Type B pancreatic cell (in vitro differentiated cells): ENCODE results near the gene PHF13. TPM values are rescaled to one million over a fixed set of nuclear protein-coding genes. Genes with fewer than 3 reads are reported as not detected.
A peak's percentile ranks its signal among the peaks of the same experiment; 100 is the strongest.
"Not testable (repeated sequence)": the region's sequence is repeated elsewhere in the genome, so short reads cannot be mapped to it uniquely, and the experiment has no call there.

Source experiments
- DNase-seq: peaks from one replicate; pipeline ENCODE4 v3.0.0; 2021; ENCODE audit warnings: mixed read lengths; ENCODE audit not compliant: unreplicated experiment; ENCODE audit errors: extremely low spot score
- H3K27ac Mint-ChIP-seq: 2 replicates; pipeline ENCODE4 v1.8.0; 2021; ENCODE audit warnings: mild to moderate bottlenecking, mixed read lengths
- H3K27me3 Mint-ChIP-seq: 2 replicates; pipeline ENCODE4 v1.8.0; 2021; ENCODE audit warnings: mixed read lengths
- H3K36me3 Mint-ChIP-seq: 2 replicates; pipeline ENCODE4 v1.8.0; 2021; ENCODE audit warnings: mixed read lengths
- H3K4me1 Mint-ChIP-seq: one replicate; pipeline ENCODE4 v1.8.0; 2021; ENCODE audit warnings: mixed read lengths; ENCODE audit not compliant: unreplicated experiment
- H3K4me3 Mint-ChIP-seq: 2 replicates; pipeline ENCODE4 v1.8.0; 2021; ENCODE audit warnings: mild to moderate bottlenecking, mixed read lengths
- H3K9me3 Mint-ChIP-seq: 2 replicates; pipeline ENCODE4 v1.8.0; 2021; ENCODE audit warnings: mixed read lengths
- CTCF ChIP-seq: fragments of 200-600 bp; sonication (generic); conservative IDR thresholded peaks from 2 replicates; pipeline ENCODE4 v1.5.0; 2021; ENCODE audit warnings: antibody characterized with exemption, mild to moderate bottlenecking
- total RNA-seq: library from RNA; stranded (reverse); gene quantifications from 2 replicates; pipeline ENCODE4 v1.2.1, GENCODE V29; 2021; ENCODE audit warnings: low replicate concordance

PHF13 gene
- total RNA-seq, 1 donor from 2014 or later: 21.2 TPM

- no peak for DNase-seq
- Mint-ChIP-seq H3K4me3 (no peak overlapping the region), H3K27ac (no peak overlapping the region), H3K9me3 (no peaks in the 10 kb centered on the region), H3K27me3 (no peaks in the 10 kb centered on the region), H3K36me3 (peaks cover 3% of the 10 kb centered on the region), H3K4me1 (no peaks in the 10 kb centered on the region)
- peak; percentile 19 for TF ChIP-seq CTCF
These were observed 22.6 kb downstream of the PHF13 start for GRCh38 chr1:6635910-6636760.

- H3K4me3 Mint-ChIP-seq, H3K27ac Mint-ChIP-seq, DNase-seq, H3K9me3 Mint-ChIP-seq, H3K4me1 Mint-ChIP-seq, H3K36me3 Mint-ChIP-seq, H3K27me3 Mint-ChIP-seq: not testable (repeated sequence)
These were observed 23.2 kb downstream of the PHF13 start for GRCh38 chr1:6636778-6637177.

GRCh38 chr1:6637770-6638169 lies 24.2 kb downstream of the PHF13 start:
- Mint-ChIP-seq H3K9me3 (no peaks in the 10 kb centered on the region), H3K4me3 (no peak overlapping the region), H3K36me3 (peaks cover 3% of the 10 kb centered on the region), H3K27me3 (no peaks in the 10 kb centered on the region), H3K27ac (no peak overlapping the region), H3K4me1 (no peaks in the 10 kb centered on the region)
- no peak for TF ChIP-seq CTCF
- no peak for DNase-seq

GRCh38 chr1:6638226-6638625 lies 24.7 kb downstream of the PHF13 start:
- no peak for TF ChIP-seq CTCF
- Mint-ChIP-seq H3K27me3 (no peaks in the 10 kb centered on the region), H3K4me3 (no peak overlapping the region), H3K9me3 (no peaks in the 10 kb centered on the region), H3K36me3 (peaks cover 3% of the 10 kb centered on the region), H3K27ac (no peak overlapping the region), H3K4me1 (no peaks in the 10 kb centered on the region)
- no peak for DNase-seq

GRCh38 chr1:6640867-6641266 lies 27.3 kb downstream of the PHF13 start:
- H3K9me3 Mint-ChIP-seq, H3K27me3 Mint-ChIP-seq, DNase-seq, H3K4me1 Mint-ChIP-seq, H3K36me3 Mint-ChIP-seq, H3K4me3 Mint-ChIP-seq, H3K27ac Mint-ChIP-seq: not testable (repeated sequence)

GRCh38 chr1:6645018-6645417 lies 31.5 kb downstream of the PHF13 start:
- no peaks in the 10 kb centered on the region for H3K4me1 Mint-ChIP-seq
- H3K36me3 Mint-ChIP-seq: no peaks in the 10 kb centered on the region
- no peaks in the 10 kb centered on the region for H3K27me3 Mint-ChIP-seq
- no peak overlapping the region for H3K4me3 Mint-ChIP-seq
- no peak overlapping the region for H3K27ac Mint-ChIP-seq
- no peaks in the 10 kb centered on the region for H3K9me3 Mint-ChIP-seq
- DNase-seq: no peak
- TF ChIP-seq CTCF: no peak
